HG03342 (cell line): Measurements from ENCODE around the gene ACAP2.
"Not testable (repeated sequence)": the region's sequence is repeated elsewhere in the genome, so short reads cannot be mapped to it uniquely, and the experiment has no call there.

Source experiments
- ATAC-seq: cut with Tn5 transposase; IDR thresholded peaks from one replicate; pipeline ENCODE4 v1.9.1; 2021; ENCODE audit warnings: mild to moderate bottlenecking, moderate library complexity; ENCODE audit not compliant: unreplicated experiment

The ACAP2 gene

GRCh38 chr3:195394700-195395099, 48.1 kb downstream of the ACAP2 start:
- peak; percentile 23 for ATAC-seq

GRCh38 chr3:195394024-195394423, 48.8 kb downstream of the ACAP2 start:
- ATAC-seq, result peak; percentile 81

- ATAC-seq, result no peak
These were observed 54.4 kb downstream of the ACAP2 start for GRCh38 chr3:195388380-195388779.

GRCh38 chr3:195386739-195387138, 56.1 kb downstream of the ACAP2 start:
- ATAC-seq, result no peak

- no peak for ATAC-seq
These were observed 57.3 kb downstream of the ACAP2 start for GRCh38 chr3:195385526-195385925.

- no peak for ATAC-seq
These were observed 57.9 kb downstream of the ACAP2 start for GRCh38 chr3:195384952-195385351.

GRCh38 chr3:195372220-195372619, 70.6 kb downstream of the ACAP2 start:
- ATAC-seq, result no peak

- no peak for ATAC-seq
These were observed 76.5 kb downstream of the ACAP2 start for GRCh38 chr3:195366200-195366925.

GRCh38 chr3:195365371-195365770, 77.4 kb downstream of the ACAP2 start:
- ATAC-seq, result no peak

- ATAC-seq, result not testable (repeated sequence)
These were observed 85.0 kb downstream of the ACAP2 start for GRCh38 chr3:195357797-195358196.

- no peak for ATAC-seq
These were observed 86.4 kb downstream of the ACAP2 start for GRCh38 chr3:195356151-195357086.

- ATAC-seq, result not testable (repeated sequence)
These were observed 88.8 kb downstream of the ACAP2 start for GRCh38 chr3:195354009-195354408.

GRCh38 chr3:195352895-195353488, 89.8 kb downstream of the ACAP2 start:
- ATAC-seq, result no peak

- no peak for ATAC-seq
These were observed 94.2 kb downstream of the ACAP2 start for GRCh38 chr3:195348426-195349115.

- ATAC-seq, result no peak
These were observed 105.1 kb downstream of the ACAP2 start for GRCh38 chr3:195337747-195338146.

- no peak for ATAC-seq
These were observed 107.9 kb downstream of the ACAP2 start for GRCh38 chr3:195334967-195335366.

GRCh38 chr3:195319060-195319459, 123.8 kb downstream of the ACAP2 start:
- ATAC-seq, result no peak

GRCh38 chr3:195312714-195313113, 130.1 kb downstream of the ACAP2 start:
- no peak for ATAC-seq

GRCh38 chr3:195307711-195308110, 135.1 kb downstream of the ACAP2 start:
- no peak for ATAC-seq

GRCh38 chr3:195306369-195306768, 136.5 kb downstream of the ACAP2 start:
- no peak for ATAC-seq

GRCh38 chr3:195302431-195302830, 140.4 kb downstream of the ACAP2 start:
- ATAC-seq, result no peak
